GM12892 (cell line): ENCODE measurements around the gene TACR2.

Source experiments
- POLR2A ChIP-seq: IDR thresholded peaks from 2 replicates; pipeline ENCODE4 v1.6.1; 2011; ENCODE audit warnings: low read depth, low read length, control low read depth
- POLR2AphosphoS5 ChIP-seq: IDR thresholded peaks from 2 replicates; pipeline ENCODE4 v1.6.1; 2011; ENCODE audit warnings: low read depth, low read length, control low read depth
- TAF1 ChIP-seq: IDR thresholded peaks from 2 replicates; pipeline ENCODE4 v1.6.1; 2011; ENCODE audit warnings: low read depth, mild to moderate bottlenecking, control low read depth, low read length, borderline replicate concordance

DNA sequence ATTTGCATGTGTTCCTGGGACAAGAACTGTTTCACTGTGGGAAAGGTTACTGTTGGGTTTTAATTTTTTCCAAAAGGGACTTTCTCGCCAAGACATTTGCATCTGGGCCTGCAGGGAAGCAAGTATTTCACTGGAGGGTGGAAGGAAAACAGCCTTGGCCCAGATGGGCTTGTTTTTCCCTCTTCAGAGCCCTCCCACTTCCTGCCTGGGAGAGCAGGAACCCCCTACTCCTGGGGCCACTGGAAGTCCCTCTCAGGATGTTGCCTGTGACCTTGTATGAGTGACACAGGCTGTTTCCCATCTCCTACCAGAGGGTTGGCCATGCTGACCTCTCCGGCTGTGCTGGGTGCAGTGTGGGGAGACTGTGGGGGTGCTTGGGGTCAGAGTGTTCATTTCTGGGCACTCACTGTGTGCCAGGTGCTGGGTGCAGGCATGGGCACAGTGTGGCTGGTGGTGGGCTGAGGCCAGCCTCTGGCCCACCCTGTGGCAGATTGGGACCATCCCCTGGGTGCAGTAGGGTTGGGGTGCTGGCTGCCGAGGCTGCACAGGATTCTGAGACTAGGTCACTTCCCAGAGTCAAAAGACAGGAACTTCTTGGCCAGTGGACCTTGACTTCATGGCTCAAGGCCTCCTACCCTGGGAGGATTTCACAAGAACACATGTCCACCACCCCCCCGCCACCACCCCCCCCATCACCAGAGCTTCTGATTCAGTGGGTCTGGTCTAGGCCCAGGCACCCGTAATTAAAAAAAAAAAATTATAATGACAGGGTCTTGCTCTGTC is 44.7 kb upstream of the TACR2 start:
- no peak for TF ChIP-seq POLR2AphosphoS5
- TF ChIP-seq POLR2A, result no peak
- TF ChIP-seq TAF1, result no peak
